Measurements from ENCODE around the gene NR4A2.
"Not testable (repeated sequence)": the region's sequence is repeated elsewhere in the genome, so short reads cannot be mapped to it uniquely, and the experiment has no call there.

NR4A2 gene

DNA sequence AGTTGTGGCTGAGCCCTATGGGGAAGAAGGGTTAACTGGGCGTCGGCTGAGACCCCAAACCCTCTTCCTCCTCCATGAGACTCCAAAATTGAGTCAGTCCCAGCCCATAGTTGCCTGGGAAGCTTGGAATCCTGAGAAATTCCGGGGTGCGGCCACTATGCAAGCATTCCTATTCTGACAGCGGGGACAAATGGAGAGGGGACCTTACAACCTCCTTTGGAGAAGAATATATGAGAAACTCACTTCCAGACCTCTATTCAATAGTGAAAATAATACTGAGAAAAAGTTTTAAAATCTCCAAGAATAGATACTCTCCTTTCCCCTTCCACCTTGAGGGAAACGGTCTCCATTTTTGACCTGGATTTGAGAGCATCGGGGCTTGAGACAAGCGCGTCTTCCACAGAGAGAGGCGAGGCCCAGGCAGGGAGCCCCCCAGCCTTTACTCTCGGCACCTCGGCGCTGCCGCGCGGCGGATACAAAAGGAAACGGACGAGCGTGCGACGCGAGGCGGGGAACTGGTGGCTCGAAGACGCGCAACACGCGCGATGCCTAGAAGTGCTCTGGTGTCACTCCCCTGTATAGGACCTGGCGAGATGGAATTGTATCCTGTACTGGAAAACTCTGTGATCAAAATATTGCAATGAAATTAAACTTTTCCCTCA, 11.1 kb downstream of the NR4A2 start:
- DNase-seq (ENCODE audit: low read depth): no peak

- no peak for DNase-seq (ENCODE audit: low read depth)
These were observed 11.9 kb downstream of the NR4A2 start for GRCh38 chr2:156320486-156321098.

DNA sequence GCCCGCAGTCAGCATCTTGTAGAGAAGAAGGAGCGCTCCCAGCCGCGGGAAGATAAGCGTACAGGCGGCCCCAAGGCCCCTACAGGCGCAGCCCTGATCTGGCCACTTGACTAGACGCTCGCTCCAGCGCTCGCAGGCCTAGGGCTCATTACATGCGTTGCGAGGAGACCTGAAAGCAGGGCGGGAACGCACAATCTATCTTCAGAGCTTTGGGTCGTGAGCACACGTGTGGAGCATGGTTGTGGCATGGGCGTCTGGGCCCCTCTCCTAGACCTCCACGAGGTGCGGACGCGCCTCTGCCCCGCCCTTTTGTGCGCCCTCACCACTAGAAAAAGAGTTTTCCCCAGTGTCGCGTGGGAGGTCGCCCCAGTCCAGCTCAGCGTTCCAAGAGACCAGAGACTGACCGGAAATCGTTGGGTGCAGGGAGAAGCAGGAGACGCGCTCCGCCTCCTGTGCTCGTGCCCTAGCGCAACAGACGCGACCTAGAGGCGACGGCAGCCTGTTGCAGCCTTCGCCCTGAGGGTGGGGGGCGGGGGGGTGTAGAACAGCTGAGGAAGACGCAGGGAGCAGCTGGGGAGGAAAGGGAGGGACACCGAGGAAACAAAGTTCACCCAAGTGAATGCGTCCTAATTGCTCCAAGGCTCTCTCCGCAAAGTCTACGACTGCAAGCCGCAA, 12.6 kb downstream of the NR4A2 start:
- no peak for DNase-seq (ENCODE audit: low read depth)

GRCh38 chr2:156317631-156318030, 14.9 kb downstream of the NR4A2 start:
- no peak for DNase-seq (ENCODE audit: low read depth)

GRCh38 chr2:156311976-156312375, 20.5 kb downstream of the NR4A2 start:
- DNase-seq (ENCODE audit: low read depth): no peak

DNA sequence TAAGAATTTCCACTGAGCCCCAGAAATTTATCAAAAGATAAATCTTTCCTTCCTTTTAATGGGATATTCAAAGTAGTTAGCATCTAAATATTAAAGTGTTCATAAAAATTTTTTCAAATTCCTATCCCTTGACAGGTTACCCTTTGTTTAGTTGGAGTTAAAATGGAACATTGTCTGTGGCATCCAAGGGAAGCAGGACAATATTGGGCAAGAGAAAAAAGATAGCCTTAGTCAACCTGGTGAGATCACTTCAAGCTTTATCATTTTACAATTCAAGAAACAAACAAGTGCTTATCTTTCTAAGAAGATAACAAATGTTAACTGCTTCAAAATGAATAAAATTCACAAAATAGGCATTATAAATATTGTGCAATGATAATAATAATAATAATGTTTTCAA, 21.7 kb downstream of the NR4A2 start:
- no peak for DNase-seq (ENCODE audit: low read depth)

DNA sequence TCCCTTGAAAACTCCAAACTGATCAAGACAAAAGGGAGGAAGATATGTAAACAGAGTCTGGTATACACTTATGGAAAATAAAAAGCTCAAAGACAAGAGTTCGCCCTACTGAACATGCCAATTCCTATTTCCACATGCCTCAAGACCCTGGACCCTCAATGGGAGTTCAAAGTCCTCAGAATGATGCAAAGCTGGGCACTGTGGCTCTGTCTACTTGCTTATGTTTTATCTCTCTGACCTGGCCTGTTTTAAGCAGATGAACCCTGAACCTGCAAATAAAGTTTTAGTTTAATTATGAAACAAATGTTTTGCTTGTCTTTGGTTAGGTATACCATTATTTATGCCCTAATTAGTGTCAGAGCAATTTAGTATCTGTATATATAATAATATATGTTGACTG, 22.6 kb downstream of the NR4A2 start:
- DNase-seq (ENCODE audit: low read depth): no peak

- no peak for DNase-seq (ENCODE audit: low read depth)
These were observed 23.4 kb downstream of the NR4A2 start for GRCh38 chr2:156309167-156309566.

GRCh38 chr2:156306821-156307220, 25.7 kb downstream of the NR4A2 start:
- no peak for DNase-seq (ENCODE audit: low read depth)

GRCh38 chr2:156305121-156305520, 27.4 kb downstream of the NR4A2 start:
- no peak for DNase-seq (ENCODE audit: low read depth)

GRCh38 chr2:156300337-156300736, 32.2 kb downstream of the NR4A2 start:
- DNase-seq (ENCODE audit: low read depth): no peak

DNA sequence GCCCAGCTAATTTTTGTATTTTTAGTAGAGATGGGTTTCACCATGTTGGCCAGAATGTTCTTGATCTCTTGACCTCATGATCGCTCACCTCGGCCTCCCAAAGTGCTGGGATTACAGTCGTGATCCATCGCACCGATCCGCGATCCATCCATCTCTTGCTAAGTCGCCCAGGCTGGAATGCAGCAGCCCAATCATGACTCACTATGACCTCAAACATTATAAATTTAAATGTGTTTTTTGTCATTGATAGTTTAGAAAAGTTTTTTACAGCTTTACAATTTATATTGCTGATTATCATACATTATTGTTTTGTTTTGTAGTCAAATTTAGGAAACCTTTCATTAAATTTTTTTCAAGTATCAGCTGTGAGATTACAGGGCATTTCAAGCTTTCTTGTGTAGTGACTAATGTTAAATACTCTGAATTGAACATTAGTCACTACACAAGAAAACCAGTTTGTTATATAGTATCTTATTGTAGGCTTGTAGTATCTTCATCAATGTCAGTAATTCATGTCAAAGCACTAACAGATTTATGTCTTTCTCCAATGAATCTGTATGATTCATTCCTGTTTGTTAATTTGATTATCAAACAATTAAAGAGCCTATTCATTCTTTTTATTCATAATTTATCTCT, 37.5 kb downstream of the NR4A2 start:
- no peak for DNase-seq (ENCODE audit: low read depth)

GRCh38 chr2:156293382-156293781, 39.1 kb downstream of the NR4A2 start:
- DNase-seq (ENCODE audit: low read depth): not testable (repeated sequence)

DNA sequence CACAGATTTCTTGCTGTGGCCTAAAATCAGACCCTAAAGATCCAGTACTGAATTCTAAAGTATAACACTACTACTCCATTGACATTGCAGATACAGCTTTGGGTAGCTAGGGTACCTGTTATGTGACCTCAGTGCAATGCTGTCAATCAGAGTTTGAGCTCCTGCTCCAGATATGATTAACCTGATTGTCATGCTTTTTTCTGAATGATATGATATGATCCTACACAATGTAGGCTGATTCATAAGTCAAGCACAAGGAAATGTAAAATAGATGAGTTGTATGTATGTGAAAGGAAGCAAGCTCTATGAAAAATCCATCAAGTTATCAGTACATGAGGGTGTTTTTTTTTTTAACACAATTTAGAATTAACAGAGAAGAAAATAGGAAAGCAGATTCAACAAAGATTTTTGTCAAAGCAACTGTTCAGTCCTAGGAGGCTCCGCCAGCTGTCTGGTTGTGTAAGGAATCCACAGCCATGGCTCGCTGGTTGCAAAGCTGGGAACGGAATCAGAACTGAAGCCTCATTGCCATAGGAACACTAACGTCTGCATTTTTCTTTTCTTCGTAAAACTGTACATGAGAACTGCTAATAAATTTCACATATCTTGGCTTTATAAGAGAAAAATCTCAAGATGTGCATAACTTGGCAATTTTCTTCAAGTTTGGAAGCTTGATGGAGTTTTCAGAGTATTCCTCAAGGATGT, 52.9 kb downstream of the NR4A2 start:
- no peak for DNase-seq (ENCODE audit: low read depth)
